Measurements from ENCODE around the gene MAD1L1.
A peak's percentile ranks its signal among the peaks of the same experiment; 100 is the strongest.

The MAD1L1 gene

GRCh38 chr7:1890289-1891235 is 342.2 kb downstream of the MAD1L1 start:
- no peak overlapping the region for H3K4ac ChIP-seq (ENCODE audit: low read depth in 1 of 2, low read length in 2 of 2)
- no peak overlapping the region for H2BK15ac ChIP-seq (ENCODE audit: low read depth, poor library complexity, severe bottlenecking)
- no peak overlapping the region for H3K4me3 ChIP-seq (ENCODE audit: insufficient read depth in 1 of 2, low read depth in 1 of 2, low read length in 2 of 2)
- no peaks in the 10 kb centered on the region for H3K79me1 ChIP-seq (replicated peaks; ENCODE audit: low read length, poor library complexity, severe bottlenecking)
- no peak overlapping the region for H3K4me2 ChIP-seq (ENCODE audit: low read length, poor library complexity, severe bottlenecking)
- no peak overlapping the region for H2AK5ac ChIP-seq (ENCODE audit: low read length, severe bottlenecking)
- no peak overlapping the region for H4K91ac ChIP-seq (ENCODE audit: low read length)
- no peak overlapping the region for H4K8ac ChIP-seq (ENCODE audit: low read length)
- no peak overlapping the region for H3K23ac ChIP-seq (ENCODE audit: low read length in 2 of 2)
- peaks cover 21 to 53% of the 10 kb centered on the region in 2 experiments for H3K36me3 ChIP-seq (ENCODE audit: control insufficient read depth in 1 of 2, insufficient read depth in 2 of 2, low read depth in 1 of 2, low read length in 2 of 2)
- no peaks in the 10 kb centered on the region for H3K27me3 ChIP-seq (ENCODE audit: control insufficient read depth in 1 of 2, insufficient read depth in 1 of 2, low read length in 2 of 2)
- H3K4me1 ChIP-seq (ENCODE audit: control insufficient read depth, insufficient read depth, low read depth, low read length), result peaks cover 18% of the 10 kb centered on the region
- no peak overlapping the region for H3K27ac ChIP-seq (ENCODE audit: low read length, poor library complexity, severe bottlenecking)
- no peak for DNase-seq
- H3K18ac ChIP-seq (ENCODE audit: low read depth in 1 of 2, low read length in 2 of 2), result no peak overlapping the region
- no peak overlapping the region for H3K14ac ChIP-seq (ENCODE audit: low read length in 2 of 2)
- no peak overlapping the region for H2BK12ac ChIP-seq (ENCODE audit: low read length in 2 of 2)
- H3K9ac ChIP-seq (ENCODE audit: low read length), result no peak overlapping the region
- no peaks in the 10 kb centered on the region for H3K9me3 ChIP-seq (ENCODE audit: control insufficient read depth, low read length)
- WGBS, result 94% methylated on average over 22 of the region's 26 CpGs
- no peak overlapping the region for H2BK120ac ChIP-seq (ENCODE audit: low read depth, low read length)
- no peak overlapping the region for H2AFZ ChIP-seq (ENCODE audit: low read depth, low read length)
- no peak overlapping the region for H2BK5ac ChIP-seq (ENCODE audit: low read depth, low read length, poor library complexity, severe bottlenecking)

GRCh38 chr7:1889556-1890181 is 343.1 kb downstream of the MAD1L1 start:
- H3K18ac ChIP-seq (ENCODE audit: low read depth in 1 of 2, low read length in 2 of 2), result no peak overlapping the region
- H3K4me1 ChIP-seq (ENCODE audit: control insufficient read depth, insufficient read depth, low read depth, low read length), result peaks cover 19% of the 10 kb centered on the region
- DNase-seq, result peak; percentile 39
- no peak overlapping the region for H2AFZ ChIP-seq (ENCODE audit: low read depth, low read length)
- H2AK5ac ChIP-seq (ENCODE audit: low read length, severe bottlenecking), result no peak overlapping the region
- no peak overlapping the region for H3K4me3 ChIP-seq (ENCODE audit: insufficient read depth in 1 of 2, low read depth in 1 of 2, low read length in 2 of 2)
- no peaks in the 10 kb centered on the region for H3K27me3 ChIP-seq (ENCODE audit: control insufficient read depth in 1 of 2, insufficient read depth in 1 of 2, low read length in 2 of 2)
- WGBS, result 81% methylated on average over 12 of the region's 12 CpGs
- H3K9me3 ChIP-seq (ENCODE audit: control insufficient read depth, low read length), result no peaks in the 10 kb centered on the region
- no peak overlapping the region for H3K4ac ChIP-seq (ENCODE audit: low read depth in 1 of 2, low read length in 2 of 2)
- H3K23ac ChIP-seq (ENCODE audit: low read length in 2 of 2), result no peak overlapping the region
- H3K4me2 ChIP-seq (ENCODE audit: low read length, poor library complexity, severe bottlenecking), result no peak overlapping the region
- H3K27ac ChIP-seq (ENCODE audit: low read length, poor library complexity, severe bottlenecking), result no peak overlapping the region
- H3K14ac ChIP-seq (ENCODE audit: low read length in 2 of 2), result peak overlapping the region in 1 of 2 experiments; percentile 41
- H2BK15ac ChIP-seq (ENCODE audit: low read depth, poor library complexity, severe bottlenecking), result no peak overlapping the region
- H3K36me3 ChIP-seq (ENCODE audit: control insufficient read depth in 1 of 2, insufficient read depth in 2 of 2, low read depth in 1 of 2, low read length in 2 of 2), result peaks cover 21 to 49% of the 10 kb centered on the region in 2 experiments
- H2BK5ac ChIP-seq (ENCODE audit: low read depth, low read length, poor library complexity, severe bottlenecking), result no peak overlapping the region
- H4K91ac ChIP-seq (ENCODE audit: low read length), result peak overlapping the region; percentile 22
- no peak overlapping the region for H4K8ac ChIP-seq (ENCODE audit: low read length)
- H3K79me1 ChIP-seq (replicated peaks; ENCODE audit: low read length, poor library complexity, severe bottlenecking), result no peaks in the 10 kb centered on the region
- H3K9ac ChIP-seq (ENCODE audit: low read length), result no peak overlapping the region
- H2BK12ac ChIP-seq (ENCODE audit: low read length in 2 of 2), result no peak overlapping the region
- H2BK120ac ChIP-seq (ENCODE audit: low read depth, low read length), result no peak overlapping the region

GRCh38 chr7:1889091-1889490 is 343.7 kb downstream of the MAD1L1 start:
- Histone ChIP-seq H2BK15ac (ENCODE audit: low read depth, poor library complexity, severe bottlenecking) (no peak overlapping the region), H3K9me3 (ENCODE audit: control insufficient read depth, low read length) (no peaks in the 10 kb centered on the region), H4K8ac (ENCODE audit: low read length) (no peak overlapping the region), H3K14ac (ENCODE audit: low read length in 2 of 2) (no peak overlapping the region), H2AFZ (ENCODE audit: low read depth, low read length) (no peak overlapping the region), H3K4me3 (ENCODE audit: insufficient read depth in 1 of 2, low read depth in 1 of 2, low read length in 2 of 2) (no peak overlapping the region), H2BK5ac (ENCODE audit: low read depth, low read length, poor library complexity, severe bottlenecking) (no peak overlapping the region), H3K9ac (ENCODE audit: low read length) (no peak overlapping the region), H3K4me1 (ENCODE audit: control insufficient read depth, insufficient read depth, low read depth, low read length) (peaks cover 25% of the 10 kb centered on the region), H3K27me3 (ENCODE audit: control insufficient read depth in 1 of 2, insufficient read depth in 1 of 2, low read length in 2 of 2) (no peaks in the 10 kb centered on the region), H3K4ac (ENCODE audit: low read depth in 1 of 2, low read length in 2 of 2) (no peak overlapping the region), H3K18ac (ENCODE audit: low read depth in 1 of 2, low read length in 2 of 2) (no peak overlapping the region), H3K36me3 (ENCODE audit: control insufficient read depth in 1 of 2, insufficient read depth in 2 of 2, low read depth in 1 of 2, low read length in 2 of 2) (peaks cover 21 to 44% of the 10 kb centered on the region in 2 experiments), H2AK5ac (ENCODE audit: low read length, severe bottlenecking) (no peak overlapping the region), H3K27ac (ENCODE audit: low read length, poor library complexity, severe bottlenecking) (no peak overlapping the region), H3K23ac (ENCODE audit: low read length in 2 of 2) (no peak overlapping the region), H4K91ac (ENCODE audit: low read length) (no peak overlapping the region), H2BK12ac (ENCODE audit: low read length in 2 of 2) (no peak overlapping the region), H2BK120ac (ENCODE audit: low read depth, low read length) (no peak overlapping the region), H3K79me1 (replicated peaks; ENCODE audit: low read length, poor library complexity, severe bottlenecking) (no peaks in the 10 kb centered on the region), H3K4me2 (ENCODE audit: low read length, poor library complexity, severe bottlenecking) (no peak overlapping the region)
- WGBS, result 95% methylated on average over 11 of the region's 11 CpGs
- DNase-seq, result no peak

GRCh38 chr7:1888425-1888824 is 344.3 kb downstream of the MAD1L1 start:
- H3K79me1 ChIP-seq (replicated peaks; ENCODE audit: low read length, poor library complexity, severe bottlenecking), result no peaks in the 10 kb centered on the region
- H3K4me3 ChIP-seq (ENCODE audit: insufficient read depth in 1 of 2, low read depth in 1 of 2, low read length in 2 of 2), result no peak overlapping the region
- H3K14ac ChIP-seq (ENCODE audit: low read length in 2 of 2), result no peak overlapping the region
- H4K91ac ChIP-seq (ENCODE audit: low read length), result peak overlapping the region; percentile 5
- no peak overlapping the region for H2BK12ac ChIP-seq (ENCODE audit: low read length in 2 of 2)
- H2AK5ac ChIP-seq (ENCODE audit: low read length, severe bottlenecking), result no peak overlapping the region
- no peak overlapping the region for H3K9ac ChIP-seq (ENCODE audit: low read length)
- H3K4me1 ChIP-seq (ENCODE audit: control insufficient read depth, insufficient read depth, low read depth, low read length), result peaks cover 32% of the 10 kb centered on the region
- no peak overlapping the region for H2BK120ac ChIP-seq (ENCODE audit: low read depth, low read length)
- WGBS, result 96% methylated on average over 12 of the region's 12 CpGs
- H4K8ac ChIP-seq (ENCODE audit: low read length), result no peak overlapping the region
- H3K36me3 ChIP-seq (ENCODE audit: control insufficient read depth in 1 of 2, insufficient read depth in 2 of 2, low read depth in 1 of 2, low read length in 2 of 2), result peaks cover 21 to 39% of the 10 kb centered on the region in 2 experiments
- no peak overlapping the region for H3K23ac ChIP-seq (ENCODE audit: low read length in 2 of 2)
- no peak for DNase-seq
- H2BK5ac ChIP-seq (ENCODE audit: low read depth, low read length, poor library complexity, severe bottlenecking), result no peak overlapping the region
- H3K27me3 ChIP-seq (ENCODE audit: control insufficient read depth in 1 of 2, insufficient read depth in 1 of 2, low read length in 2 of 2), result no peaks in the 10 kb centered on the region
- H3K27ac ChIP-seq (ENCODE audit: low read length, poor library complexity, severe bottlenecking), result no peak overlapping the region
- no peak overlapping the region for H3K18ac ChIP-seq (ENCODE audit: low read depth in 1 of 2, low read length in 2 of 2)
- H3K9me3 ChIP-seq (ENCODE audit: control insufficient read depth, low read length), result no peaks in the 10 kb centered on the region
- no peak overlapping the region for H3K4ac ChIP-seq (ENCODE audit: low read depth in 1 of 2, low read length in 2 of 2)
- H3K4me2 ChIP-seq (ENCODE audit: low read length, poor library complexity, severe bottlenecking), result no peak overlapping the region
- no peak overlapping the region for H2AFZ ChIP-seq (ENCODE audit: low read depth, low read length)
- no peak overlapping the region for H2BK15ac ChIP-seq (ENCODE audit: low read depth, poor library complexity, severe bottlenecking)

Data from mesenchymal stem cell (in vitro differentiated cells and primary cell).